Neuronal stem cell (in vitro differentiated cells): ENCODE data around the gene SLC25A41.

ENCODE experiments used
- DNase-seq: peaks from one replicate; pipeline ENCODE4 v3.0.0-alpha.2; 2013; ENCODE audit warnings: low spot score
- H2AFZ ChIP-seq: one replicate; pipeline ENCODE4 v1.6.1; 2013; ENCODE audit warnings: mild to moderate bottlenecking, low read length, inconsistent platforms
- H2AK5ac ChIP-seq: 2 replicates; pipeline ENCODE4 v1.6.1; 2013; ENCODE audit warnings: low read depth, mild to moderate bottlenecking, inconsistent platforms, low read length, moderate library complexity, mixed read lengths
- H2BK120ac ChIP-seq: 2 replicates; pipeline ENCODE4 v1.6.1; 2013; ENCODE audit warnings: low read depth, mild to moderate bottlenecking, inconsistent platforms, low read length, moderate library complexity, mixed read lengths
- H2BK12ac ChIP-seq: one replicate; pipeline ENCODE4 v1.6.1; 2013; ENCODE audit warnings: low read length, inconsistent platforms
- H2BK15ac ChIP-seq: 2 replicates; pipeline ENCODE4 v1.6.1; 2013; ENCODE audit warnings: mild to moderate bottlenecking, low read length, inconsistent platforms, mixed read lengths
- H2BK5ac ChIP-seq: one replicate; pipeline ENCODE4 v1.6.1; 2013; ENCODE audit warnings: inconsistent platforms, mild to moderate bottlenecking, low read length, moderate library complexity
- H3K14ac ChIP-seq: one replicate; pipeline ENCODE4 v1.6.1; 2013; ENCODE audit warnings: low read length, inconsistent platforms
- H3K18ac ChIP-seq: 2 replicates; pipeline ENCODE4 v1.6.1; 2013; ENCODE audit warnings: low read length, inconsistent platforms
- H3K23ac ChIP-seq: 2 replicates; pipeline ENCODE4 v1.6.1; 2013; ENCODE audit warnings: low read depth, mild to moderate bottlenecking, mixed read lengths, low read length, inconsistent platforms; ENCODE audit not compliant: poor library complexity
- H3K27ac ChIP-seq: replicated peaks from 3 replicates; pipeline ENCODE4 v1.5.1; 2013; ENCODE audit warnings: low read length, inconsistent platforms
- H3K27me3 ChIP-seq, 3 experiments: 2 replicates each; pipeline ENCODE4 v1.6.1; 2013; ENCODE audit warnings: low read length in 3 of 3, mild to moderate bottlenecking in 2 of 3, inconsistent platforms in 1 of 3, low read depth in 1 of 3, mixed read lengths in 1 of 3, moderate library complexity in 1 of 3; ENCODE audit not compliant: control insufficient read depth in 3 of 3, insufficient read depth in 3 of 3
- H3K36me3 ChIP-seq, 2 donors: replicated peaks in 1 of 2; 2 replicates each; pipeline ENCODE4 v1.6.1; 2013; ENCODE audit warnings: low read length in 2 of 2; ENCODE audit not compliant: control insufficient read depth in 2 of 2, insufficient read depth in 2 of 2
- H3K4ac ChIP-seq: 2 replicates; pipeline ENCODE4 v1.6.1; 2013; ENCODE audit warnings: inconsistent platforms, mild to moderate bottlenecking, low read length, moderate library complexity
- H3K4me1 ChIP-seq, 2 donors: 1 replicate in 1 of 2; 2 replicates in 1 of 2; pipeline ENCODE4 v1.6.1; 2013; ENCODE audit warnings: low read length in 2 of 2, low read depth in 1 of 2; ENCODE audit not compliant: control insufficient read depth in 2 of 2, insufficient read depth in 1 of 2
- H3K4me2 ChIP-seq: one replicate; pipeline ENCODE4 v1.6.1; 2013; ENCODE audit warnings: mild to moderate bottlenecking, low read length, inconsistent platforms; ENCODE audit not compliant: insufficient read depth, poor library complexity, severe bottlenecking
- H3K4me3 ChIP-seq, 2 donors: 2 replicates each; pipeline ENCODE4 v1.5.1; 2013; ENCODE audit warnings: low read length in 2 of 2, mild to moderate bottlenecking in 2 of 2, inconsistent platforms in 1 of 2, moderate library complexity in 1 of 2
- H3K79me1 ChIP-seq: one replicate; pipeline ENCODE4 v1.6.1; 2013; ENCODE audit warnings: low read depth, mild to moderate bottlenecking, inconsistent platforms, low read length, moderate library complexity
- H3K9ac ChIP-seq: one replicate; pipeline ENCODE4 v1.6.1; 2013; ENCODE audit warnings: mild to moderate bottlenecking, low read depth, low read length, inconsistent platforms; ENCODE audit not compliant: poor library complexity
- H3K9me3 ChIP-seq, 2 donors: replicated peaks in 1 of 2; 2 replicates each; pipeline versions ENCODE3 to v1.6.1; 2013; ENCODE audit warnings: low read length in 2 of 2, mild to moderate bottlenecking in 2 of 2, inconsistent platforms in 1 of 2, low read depth in 1 of 2, mixed read lengths in 1 of 2, moderate library complexity in 1 of 2; ENCODE audit not compliant: control insufficient read depth in 2 of 2, insufficient read depth in 1 of 2
- H4K8ac ChIP-seq: one replicate; pipeline ENCODE4 v1.6.1; 2013; ENCODE audit warnings: low read depth, mild to moderate bottlenecking, inconsistent platforms, low read length, moderate library complexity
- H4K91ac ChIP-seq: one replicate; pipeline ENCODE4 v1.6.1; 2013; ENCODE audit warnings: low read length, low read depth, mild to moderate bottlenecking, inconsistent platforms; ENCODE audit not compliant: poor library complexity
- WGBS, 2 donors: extraction: QIAGEN DNeasy Blood & Tissue Kit; methylation state at CpG; one replicate each; pipeline ENCODE4 v1.1.7; 2013; ENCODE audit warnings: missing lambda C conversion rate in 2 of 2, mixed read lengths in 1 of 2; ENCODE audit not compliant: insufficient read length in 2 of 2, insufficient replicate concordance in 1 of 2; ENCODE audit errors: extremely low coverage in 2 of 2; 5-methylcytosine and 5-hydroxymethylcytosine counted together

The SLC25A41 gene

DNA sequence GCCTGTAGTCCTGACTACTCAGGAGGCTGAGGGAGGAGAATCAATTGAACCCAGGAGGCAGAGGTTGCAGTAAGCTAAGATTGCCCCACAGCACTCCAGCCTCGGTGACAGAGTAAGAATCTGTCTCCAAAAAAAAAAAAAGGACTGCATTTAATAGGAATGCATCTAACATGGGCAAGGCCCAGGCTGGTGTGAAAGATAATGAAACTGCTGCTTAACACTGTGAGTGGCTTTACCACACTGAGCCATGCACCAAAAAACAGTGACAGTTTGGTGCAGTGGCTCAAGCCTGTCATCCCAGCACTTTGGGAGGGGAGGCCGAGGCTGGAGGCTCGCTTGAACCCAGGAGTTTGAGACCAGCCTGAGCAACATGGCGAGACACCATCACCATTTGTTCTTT is 49.2 kb downstream of the SLC25A41 start:
- Histone ChIP-seq H2AFZ (no peak overlapping the region), H4K91ac (no peak overlapping the region), H2BK12ac (no peak overlapping the region), H3K14ac (no peak overlapping the region), H3K36me3 (peaks cover 68 to 91% of the 10 kb centered on the region in 2 donors), H3K23ac (no peak overlapping the region), H3K4ac (no peak overlapping the region), H3K18ac (no peak overlapping the region), H2BK15ac (no peak overlapping the region), H2BK120ac (no peak overlapping the region), H3K4me2 (no peak overlapping the region), H3K79me1 (peaks cover 13% of the 10 kb centered on the region), H2AK5ac (no peak overlapping the region), H3K27me3 (no peaks in the 10 kb centered on the region), H3K4me1 (no peaks in the 10 kb centered on the region), H3K27ac (no peak overlapping the region), H3K9me3 (peaks cover 13 to 14% of the 10 kb centered on the region in 2 donors), H3K9ac (no peak overlapping the region), H2BK5ac (no peak overlapping the region), H4K8ac (no peak overlapping the region), H3K4me3 (no peak overlapping the region)
- no peak for DNase-seq
- WGBS, 2 donors = no CpG with 5 or more reads among the region's 4 CpGs

DNA sequence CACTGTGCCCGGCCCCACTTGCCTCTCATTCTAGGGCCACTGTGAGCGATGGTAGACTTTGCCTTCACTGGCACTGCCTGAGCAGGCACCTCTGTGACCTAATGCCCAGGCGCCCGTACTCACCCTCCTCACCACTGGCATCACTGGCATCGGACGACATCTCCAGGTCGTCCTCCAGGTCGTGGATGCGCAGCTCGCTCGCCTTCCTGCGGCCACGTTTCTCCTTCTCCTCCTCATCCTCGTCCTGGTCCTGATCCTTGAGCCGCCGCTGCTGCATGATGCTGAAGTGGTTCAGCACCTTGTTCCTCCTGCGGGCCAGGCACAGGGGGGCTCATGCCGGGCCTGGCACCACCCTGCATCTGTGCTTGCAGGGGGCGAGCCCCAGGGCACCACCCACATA is 50.4 kb downstream of the SLC25A41 start:
- H2AK5ac ChIP-seq = no peak overlapping the region
- no peak overlapping the region for H3K4me2 ChIP-seq
- H3K9me3 ChIP-seq = peaks cover 13 to 14% of the 10 kb centered on the region in 2 donors
- no peak overlapping the region for H3K27ac ChIP-seq
- no peak overlapping the region for H2AFZ ChIP-seq
- WGBS, 2 donors = no CpG with 5 or more reads among the region's 19 CpGs
- no peaks in the 10 kb centered on the region for H3K4me1 ChIP-seq
- no peak overlapping the region for H3K4ac ChIP-seq
- H3K4me3 ChIP-seq = peak overlapping the region in 1 of 2 donors; percentile 18
- no peaks in the 10 kb centered on the region for H3K27me3 ChIP-seq
- no peak overlapping the region for H2BK120ac ChIP-seq
- no peak overlapping the region for H2BK12ac ChIP-seq
- H3K18ac ChIP-seq = no peak overlapping the region
- H3K23ac ChIP-seq = peak overlapping the region; percentile 3
- H2BK5ac ChIP-seq = no peak overlapping the region
- no peak overlapping the region for H4K8ac ChIP-seq
- no peak for DNase-seq
- peaks cover 60 to 90% of the 10 kb centered on the region in 2 donors for H3K36me3 ChIP-seq
- peaks cover 13% of the 10 kb centered on the region for H3K79me1 ChIP-seq
- no peak overlapping the region for H3K14ac ChIP-seq
- H2BK15ac ChIP-seq = no peak overlapping the region
- no peak overlapping the region for H4K91ac ChIP-seq
- no peak overlapping the region for H3K9ac ChIP-seq

DNA sequence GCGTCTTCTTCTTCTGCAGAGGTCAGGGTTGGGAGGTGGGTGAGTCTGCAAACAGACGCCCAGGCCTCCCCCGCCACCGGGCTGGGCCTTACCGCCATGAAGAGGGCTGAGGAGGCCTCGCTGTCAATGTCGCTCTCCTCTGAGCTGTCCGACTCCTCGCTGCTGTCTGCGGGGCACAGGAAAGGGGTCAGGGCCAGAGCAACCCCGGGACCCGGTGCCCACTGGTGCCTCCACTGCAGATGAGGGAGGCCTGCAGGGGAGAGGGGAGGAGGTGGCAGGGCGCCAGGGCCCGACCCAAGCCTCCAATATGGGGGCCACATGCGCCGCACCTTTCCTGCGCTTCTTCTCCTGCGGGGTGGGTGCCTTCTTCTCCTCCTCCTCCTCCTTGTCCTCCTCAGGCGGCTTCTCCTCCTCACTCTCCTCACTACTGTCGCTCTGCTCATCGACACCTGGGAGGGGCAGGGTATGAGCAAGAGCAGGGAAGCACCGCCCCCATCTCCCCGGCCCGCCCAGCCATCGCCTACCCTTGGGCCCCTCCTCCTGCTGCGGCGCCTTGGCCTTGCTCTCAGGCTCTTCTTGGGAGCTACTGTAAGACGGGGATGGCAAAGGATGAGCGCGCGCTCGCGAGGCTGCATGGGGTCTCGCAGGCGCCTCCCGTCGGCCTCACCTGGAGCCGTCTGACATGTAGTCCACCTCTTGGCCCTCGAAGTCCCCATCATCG is 52.4 kb downstream of the SLC25A41 start:
- no peaks in the 10 kb centered on the region for H3K27me3 ChIP-seq
- H3K4ac ChIP-seq = no peak overlapping the region
- no peak overlapping the region for H4K8ac ChIP-seq
- H2BK120ac ChIP-seq = no peak overlapping the region
- no peak overlapping the region for H2AFZ ChIP-seq
- WGBS, 2 donors = no CpG with 5 or more reads among the region's 40 CpGs
- no peak overlapping the region for H2BK12ac ChIP-seq
- no peak overlapping the region for H3K4me3 ChIP-seq
- DNase-seq = no peak
- peaks cover 13 to 14% of the 10 kb centered on the region in 2 donors for H3K9me3 ChIP-seq
- no peak overlapping the region for H3K27ac ChIP-seq
- H2BK15ac ChIP-seq = no peak overlapping the region
- no peak overlapping the region for H3K9ac ChIP-seq
- H3K4me2 ChIP-seq = no peak overlapping the region
- H3K79me1 ChIP-seq = peaks cover 8% of the 10 kb centered on the region
- H3K23ac ChIP-seq = peak overlapping the region; percentile 65
- peaks cover 0 to 1% of the 10 kb centered on the region in 2 donors for H3K4me1 ChIP-seq
- H3K14ac ChIP-seq = no peak overlapping the region
- H3K18ac ChIP-seq = no peak overlapping the region
- H3K36me3 ChIP-seq = peaks cover 50 to 75% of the 10 kb centered on the region in 2 donors
- H2BK5ac ChIP-seq = no peak overlapping the region
- H2AK5ac ChIP-seq = no peak overlapping the region
- H4K91ac ChIP-seq = no peak overlapping the region

DNA sequence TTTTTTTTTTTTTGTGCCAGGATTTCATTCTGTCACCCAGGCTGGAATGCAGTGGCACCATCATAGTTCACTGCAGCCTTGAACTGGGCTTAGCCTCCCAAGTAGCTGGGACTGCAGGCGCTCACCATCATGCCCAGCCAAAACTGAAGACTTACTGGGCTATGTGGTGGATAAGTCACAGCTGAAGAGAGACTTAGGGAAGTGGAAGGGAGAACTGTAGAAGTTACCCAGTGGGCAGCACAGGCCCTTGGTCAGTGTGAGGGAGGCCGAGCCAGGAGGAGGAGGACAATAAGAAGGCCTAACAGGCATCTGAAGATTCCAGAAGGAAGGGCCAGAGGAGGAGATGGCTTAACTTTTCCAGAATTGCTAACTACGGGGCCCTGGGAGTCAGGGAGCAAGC is 53.8 kb downstream of the SLC25A41 start:
- no peak overlapping the region for H2BK5ac ChIP-seq
- H2AFZ ChIP-seq = no peak overlapping the region
- no peak overlapping the region for H3K27ac ChIP-seq
- H3K36me3 ChIP-seq = peaks cover 49 to 67% of the 10 kb centered on the region in 2 donors
- no peak for DNase-seq
- H3K4me3 ChIP-seq = no peak overlapping the region
- peaks cover 16% of the 10 kb centered on the region for H3K79me1 ChIP-seq
- peaks cover 13 to 14% of the 10 kb centered on the region in 2 donors for H3K9me3 ChIP-seq
- no peak overlapping the region for H3K18ac ChIP-seq
- no peak overlapping the region for H4K8ac ChIP-seq
- H3K4me1 ChIP-seq = peaks cover 0 to 1% of the 10 kb centered on the region in 2 donors
- no peak overlapping the region for H3K4ac ChIP-seq
- H3K9ac ChIP-seq = no peak overlapping the region
- H4K91ac ChIP-seq = no peak overlapping the region
- H2BK120ac ChIP-seq = no peak overlapping the region
- H3K27me3 ChIP-seq = no peaks in the 10 kb centered on the region
- WGBS, 2 donors = no CpG with 5 or more reads among the region's 3 CpGs
- H3K4me2 ChIP-seq = no peak overlapping the region
- no peak overlapping the region for H3K14ac ChIP-seq
- no peak overlapping the region for H2BK15ac ChIP-seq
- H2BK12ac ChIP-seq = no peak overlapping the region
- H3K23ac ChIP-seq = no peak overlapping the region
- H2AK5ac ChIP-seq = no peak overlapping the region
